HL-60 (cell line): ENCODE measurements around the gene RAB31.

Experiments used
- CTCF ChIP-seq: IDR thresholded peaks from one replicate; pipeline ENCODE4 v1.5.1; 2011; ENCODE audit warnings: low read length, control low read depth, inconsistent platforms; ENCODE audit not compliant: insufficient read depth
- REST ChIP-seq: IDR thresholded peaks from 2 replicates; pipeline ENCODE4 v1.6.1; 2012; ENCODE audit warnings: low read depth; ENCODE audit not compliant: insufficient replicate concordance

GRCh38 chr18:9906481-9906880 is 198.4 kb downstream of the RAB31 start:
- TF ChIP-seq CTCF (no peak), REST (no peak)
